Stimulated activated CD4-positive, alpha-beta T cell treated with anti-CD3 and anti-CD28 coated beads, Interleukin-4, amount 100 ng/mL, for 4 hours (primary cell): ENCODE data around the gene HOXB13.

ENCODE experiments used
- DNase-seq, 2 experiments: peaks; one replicate each; pipeline ENCODE4 v3.0.0-alpha.2; 2020

HOXB13 gene

GRCh38 chr17:48704361-48705248 is 23.9 kb downstream of the HOXB13 start:
- no peak for DNase-seq

- DNase-seq: no peak
Measured at GRCh38 chr17:48701864-48702532, 26.6 kb downstream of the HOXB13 start.

- no peak for DNase-seq
Measured at GRCh38 chr17:48693178-48693577, 35.4 kb downstream of the HOXB13 start.

GRCh38 chr17:48692049-48692448 is 36.5 kb downstream of the HOXB13 start:
- no peak for DNase-seq

- no peak for DNase-seq
Measured at GRCh38 chr17:48690655-48691054, 37.9 kb downstream of the HOXB13 start.

- DNase-seq: no peak
Measured at GRCh38 chr17:48681609-48682008, 46.9 kb downstream of the HOXB13 start.

- DNase-seq: no peak
Measured at GRCh38 chr17:48679385-48680096, 49.0 kb downstream of the HOXB13 start.

- peak; percentile 51 to 71 for DNase-seq
Measured at GRCh38 chr17:48678141-48678971, 50.2 kb downstream of the HOXB13 start.

- no peak for DNase-seq
Measured at GRCh38 chr17:48676963-48677558, 51.5 kb downstream of the HOXB13 start.
